HepG2 (cell line): ENCODE data around the gene GNRH2. TPM values are rescaled to one million over a fixed set of nuclear protein-coding genes. Genes with fewer than 3 reads are reported as not detected.

Experiments used
- FOXA1 ChIP-seq, 2 experiments: fragments of 450-650 bp in 1 of 2; sonication (generic) in 1 of 2; formaldehyde crosslinking in 1 of 2; IDR thresholded peaks; 2 replicates each; pipeline versions ENCODE4 v1.4.0 to v1.6.1; 2016 to 2020; ENCODE audit warnings: missing genetic modification reagents in 1 of 2
- HMGA1 ChIP-seq: sonication (generic); formaldehyde crosslinking; conservative IDR thresholded peaks from 2 replicates; pipeline ENCODE4 v1.4.0; 2020; ENCODE audit warnings: missing genetic modification reagents
- HNRNPLL ChIP-seq: fragments of 200-400 bp; formaldehyde crosslinking; IDR thresholded peaks from 2 replicates; pipeline ENCODE4 v1.6.1; 2017; ENCODE audit warnings: mild to moderate bottlenecking, low read depth, low read length; ENCODE audit not compliant: poor library complexity, severe bottlenecking
- NFATC3 ChIP-seq: sonication (generic); formaldehyde crosslinking; IDR thresholded peaks from 2 replicates; pipeline ENCODE4 v1.5.1; 2020; ENCODE audit warnings: mild to moderate bottlenecking, missing genetic modification reagents
- NFKBIZ ChIP-seq: IDR thresholded peaks from 2 replicates; pipeline ENCODE4 v1.6.1; 2018; ENCODE audit warnings: missing genetic modification reagents, missing compliant biosample characterization
- NFYC ChIP-seq: IDR thresholded peaks from 2 replicates; pipeline ENCODE4 v1.6.1; 2016; ENCODE audit warnings: missing genetic modification reagents, missing compliant biosample characterization
- SALL1 ChIP-seq: sonication (generic); formaldehyde crosslinking; IDR thresholded peaks from 2 replicates; pipeline ENCODE4 v1.8.0; 2022; ENCODE audit warnings: mild to moderate bottlenecking, missing genetic modification reagents
- SATB2 ChIP-seq: sonication (generic); formaldehyde crosslinking; IDR thresholded peaks from 2 replicates; pipeline ENCODE4 v1.5.0; 2020; ENCODE audit warnings: missing genetic modification reagents
- SNAPC2 ChIP-seq: sonication (generic); formaldehyde crosslinking; IDR thresholded peaks from 2 replicates; pipeline ENCODE4 v1.8.1; 2022; ENCODE audit warnings: mild to moderate bottlenecking, missing genetic modification reagents
- ZFP82 ChIP-seq: sonication (generic); formaldehyde crosslinking; IDR thresholded peaks from 2 replicates; pipeline ENCODE4 v1.5.1; 2020; ENCODE audit warnings: mild to moderate bottlenecking, missing genetic modification reagents, borderline replicate concordance
- ZNF136 ChIP-seq: sonication (generic); formaldehyde crosslinking; IDR thresholded peaks from 2 replicates; pipeline ENCODE4 v1.8.1; 2022; ENCODE audit warnings: low read depth, mild to moderate bottlenecking, moderate library complexity, missing genetic modification reagents
- ZNF263 ChIP-seq: sonication (generic); formaldehyde crosslinking; IDR thresholded peaks from 2 replicates; pipeline ENCODE4 v1.4.0; 2020; ENCODE audit warnings: missing genetic modification reagents
- ZNF343 ChIP-seq: sonication (generic); formaldehyde crosslinking; IDR thresholded peaks from 2 replicates; pipeline ENCODE4 v1.4.0; 2020; ENCODE audit warnings: mild to moderate bottlenecking, missing genetic modification reagents
- ZNF432 ChIP-seq: sonication (generic); formaldehyde crosslinking; IDR thresholded peaks from 2 replicates; pipeline ENCODE4 v1.5.0; 2020; ENCODE audit warnings: missing genetic modification reagents, mild to moderate bottlenecking, borderline replicate concordance
- ZNF441 ChIP-seq: sonication (generic); formaldehyde crosslinking; IDR thresholded peaks from 2 replicates; pipeline ENCODE4 v1.7.0; 2021; ENCODE audit warnings: missing genetic modification reagents, borderline replicate concordance
- ZNF788 ChIP-seq: sonication (generic); formaldehyde crosslinking; IDR thresholded peaks from 2 replicates; pipeline ENCODE4 v1.5.0; 2020; ENCODE audit warnings: mild to moderate bottlenecking, missing genetic modification reagents, borderline replicate concordance
- polyA plus RNA-seq, 8 experiments: library from polyadenylated mRNA; depleted of rRNA in 3 of 8; stranded (reverse) in 7 of 8; unstranded in 1 of 8; fragments of >200 nt; fragmentation: Illumina TruSeq in 4 of 8; extraction: Trizol in 4 of 8; gene quantifications; 2 replicates each; pipeline versions ENCODE4 v1.2.1 to v1.2.3, GENCODE V29; 2011 to 2016; ENCODE audit warnings: low read depth in 4 of 8, missing spikeins in 1 of 8, mixed read lengths in 1 of 8; ENCODE audit not compliant: insufficient read depth in 1 of 8
- total RNA-seq, 5 experiments: library from RNA; depleted of rRNA; stranded (reverse); fragments of >200 nt; fragmentation: Illumina TruSeq; extraction: Trizol; gene quantifications; 2 replicates each; pipeline ENCODE4 v1.2.3, GENCODE V29; 2016; ENCODE audit warnings: low read depth in 1 of 5
- TF ChIP-seq, protein P1 (sequence below): sonication (generic); formaldehyde crosslinking; conservative IDR thresholded peaks from 2 replicates; pipeline ENCODE4 v1.4.0; 2020; ENCODE audit warnings: missing genetic modification reagents
- TF ChIP-seq, protein P2 (sequence below): sonication (generic); formaldehyde crosslinking; IDR thresholded peaks from 2 replicates; pipeline ENCODE4 v1.5.1; 2020; ENCODE audit warnings: mild to moderate bottlenecking, missing genetic modification reagents, moderate library complexity
- TF ChIP-seq, protein P3 (sequence below): sonication (generic); formaldehyde crosslinking; IDR thresholded peaks from 2 replicates; pipeline ENCODE4 v1.5.0; 2020; ENCODE audit warnings: missing genetic modification reagents
- TF ChIP-seq, protein P4 (sequence below): sonication (generic); formaldehyde crosslinking; IDR thresholded peaks from 2 replicates; pipeline ENCODE4 v1.5.0; 2020; ENCODE audit warnings: missing genetic modification reagents, mild to moderate bottlenecking, borderline replicate concordance
- TF ChIP-seq, protein P5 (sequence below): IDR thresholded peaks from 2 replicates; pipeline ENCODE4 v1.6.1; 2016; ENCODE audit warnings: low read depth

The GNRH2 gene
- total and polyA plus RNA-seq, 2 of the 13 experiments (the other 11 are each of a cell fraction or from before 2014, with no cell fraction given) = 0.28 TPM; not detected in 1

DNA sequence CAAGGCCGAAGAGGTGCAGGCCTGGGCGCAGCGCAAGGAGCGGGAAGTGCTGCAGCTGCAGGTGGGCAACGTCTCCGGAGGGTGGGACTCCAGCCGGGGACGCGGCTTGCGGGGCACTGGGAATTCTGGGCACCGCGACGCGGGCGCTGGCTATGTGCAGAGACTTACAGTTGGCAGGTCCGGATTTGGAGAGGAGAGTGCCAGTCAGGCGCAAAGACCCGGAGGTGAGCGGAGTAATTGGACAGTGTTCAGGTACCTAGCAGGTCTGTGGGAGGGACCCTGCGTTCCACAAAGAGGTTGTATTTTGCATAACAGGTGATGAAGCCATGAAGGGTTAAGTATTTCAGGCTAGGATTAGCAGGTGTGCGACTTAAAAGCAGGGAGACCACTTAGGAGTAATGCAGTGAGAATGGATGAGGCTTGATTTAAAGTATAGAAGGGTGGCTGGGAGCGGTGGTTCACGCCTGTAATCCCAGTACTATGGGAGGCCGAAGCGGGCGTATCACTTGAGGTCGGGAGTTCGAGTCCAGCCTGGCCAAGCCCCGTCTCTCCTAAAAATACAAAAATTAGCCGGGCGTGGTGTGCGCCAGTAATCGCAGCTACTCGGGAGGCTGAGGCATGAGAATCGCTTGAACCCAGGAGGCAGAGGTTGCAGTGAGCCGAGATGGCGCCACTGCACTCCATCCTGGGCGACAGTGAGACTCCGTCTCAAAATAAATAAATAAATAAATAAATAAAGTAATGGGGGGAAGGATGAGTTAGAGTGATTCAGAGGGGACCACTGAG lies 3.4 kb downstream of the GNRH2 start (continued):
- TF ChIP-seq, protein P1, sequence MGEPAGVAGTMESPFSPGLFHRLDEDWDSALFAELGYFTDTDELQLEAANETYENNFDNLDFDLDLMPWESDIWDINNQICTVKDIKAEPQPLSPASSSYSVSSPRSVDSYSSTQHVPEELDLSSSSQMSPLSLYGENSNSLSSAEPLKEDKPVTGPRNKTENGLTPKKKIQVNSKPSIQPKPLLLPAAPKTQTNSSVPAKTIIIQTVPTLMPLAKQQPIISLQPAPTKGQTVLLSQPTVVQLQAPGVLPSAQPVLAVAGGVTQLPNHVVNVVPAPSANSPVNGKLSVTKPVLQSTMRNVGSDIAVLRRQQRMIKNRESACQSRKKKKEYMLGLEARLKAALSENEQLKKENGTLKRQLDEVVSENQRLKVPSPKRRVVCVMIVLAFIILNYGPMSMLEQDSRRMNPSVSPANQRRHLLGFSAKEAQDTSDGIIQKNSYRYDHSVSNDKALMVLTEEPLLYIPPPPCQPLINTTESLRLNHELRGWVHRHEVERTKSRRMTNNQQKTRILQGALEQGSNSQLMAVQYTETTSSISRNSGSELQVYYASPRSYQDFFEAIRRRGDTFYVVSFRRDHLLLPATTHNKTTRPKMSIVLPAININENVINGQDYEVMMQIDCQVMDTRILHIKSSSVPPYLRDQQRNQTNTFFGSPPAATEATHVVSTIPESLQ = 0 out of 2 replicates have a peak, but pooled peaks have one; percentile 31
- no peak for TF ChIP-seq SATB2 (CRISPR knock-in tag)
- TF ChIP-seq ZNF788 = no peak; the same call in 1 of the 2 replicates
- TF ChIP-seq ZNF441 (CRISPR knock-in tag) = 0 out of 2 replicates have a peak, but pooled peaks have one; percentile 10
- TF ChIP-seq HNRNPLL = peak; percentile 60
- TF ChIP-seq SNAPC2 (CRISPR knock-in tag) = no peak
- TF ChIP-seq, protein P2, sequence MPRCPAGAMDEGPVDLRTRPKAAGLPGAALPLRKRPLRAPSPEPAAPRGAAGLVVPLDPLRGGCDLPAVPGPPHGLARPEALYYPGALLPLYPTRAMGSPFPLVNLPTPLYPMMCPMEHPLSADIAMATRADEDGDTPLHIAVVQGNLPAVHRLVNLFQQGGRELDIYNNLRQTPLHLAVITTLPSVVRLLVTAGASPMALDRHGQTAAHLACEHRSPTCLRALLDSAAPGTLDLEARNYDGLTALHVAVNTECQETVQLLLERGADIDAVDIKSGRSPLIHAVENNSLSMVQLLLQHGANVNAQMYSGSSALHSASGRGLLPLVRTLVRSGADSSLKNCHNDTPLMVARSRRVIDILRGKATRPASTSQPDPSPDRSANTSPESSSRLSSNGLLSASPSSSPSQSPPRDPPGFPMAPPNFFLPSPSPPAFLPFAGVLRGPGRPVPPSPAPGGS (CRISPR knock-in tag) = no peak
- TF ChIP-seq NFKBIZ (CRISPR knock-in tag) = peak; percentile 19; the same call in 1 of the 2 replicates
- 0 out of 2 replicates have a peak, but pooled peaks have one; percentile 52 for TF ChIP-seq NFYC
- TF ChIP-seq, protein P3, sequence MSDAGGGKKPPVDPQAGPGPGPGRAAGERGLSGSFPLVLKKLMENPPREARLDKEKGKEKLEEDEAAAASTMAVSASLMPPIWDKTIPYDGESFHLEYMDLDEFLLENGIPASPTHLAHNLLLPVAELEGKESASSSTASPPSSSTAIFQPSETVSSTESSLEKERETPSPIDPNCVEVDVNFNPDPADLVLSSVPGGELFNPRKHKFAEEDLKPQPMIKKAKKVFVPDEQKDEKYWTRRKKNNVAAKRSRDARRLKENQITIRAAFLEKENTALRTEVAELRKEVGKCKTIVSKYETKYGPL (CRISPR knock-in tag) = no peak
- TF ChIP-seq ZNF432 (CRISPR knock-in tag) = no peak
- peak; percentile 7; the same call in 1 of the 2 replicates for TF ChIP-seq ZNF343 (CRISPR knock-in tag)
- TF ChIP-seq ZFP82 = no peak
- TF ChIP-seq, protein P4, sequence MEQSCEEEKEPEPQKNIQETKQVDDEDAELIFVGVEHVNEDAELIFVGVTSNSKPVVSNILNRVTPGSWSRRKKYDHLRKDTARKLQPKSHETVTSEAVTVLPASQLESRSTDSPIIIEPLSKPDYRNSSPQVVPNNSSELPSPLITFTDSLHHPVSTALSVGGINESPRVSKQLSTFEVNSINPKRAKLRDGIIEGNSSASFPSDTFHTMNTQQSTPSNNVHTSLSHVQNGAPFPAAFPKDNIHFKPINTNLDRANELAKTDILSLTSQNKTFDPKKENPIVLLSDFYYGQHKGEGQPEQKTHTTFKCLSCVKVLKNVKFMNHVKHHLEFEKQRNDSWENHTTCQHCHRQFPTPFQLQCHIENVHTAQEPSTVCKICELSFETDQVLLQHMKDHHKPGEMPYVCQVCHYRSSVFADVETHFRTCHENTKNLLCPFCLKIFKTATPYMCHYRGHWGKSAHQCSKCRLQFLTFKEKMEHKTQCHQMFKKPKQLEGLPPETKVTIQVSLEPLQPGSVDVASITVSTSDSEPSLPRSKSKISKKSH (CRISPR knock-in tag) = no peak
- TF ChIP-seq, protein P5, sequence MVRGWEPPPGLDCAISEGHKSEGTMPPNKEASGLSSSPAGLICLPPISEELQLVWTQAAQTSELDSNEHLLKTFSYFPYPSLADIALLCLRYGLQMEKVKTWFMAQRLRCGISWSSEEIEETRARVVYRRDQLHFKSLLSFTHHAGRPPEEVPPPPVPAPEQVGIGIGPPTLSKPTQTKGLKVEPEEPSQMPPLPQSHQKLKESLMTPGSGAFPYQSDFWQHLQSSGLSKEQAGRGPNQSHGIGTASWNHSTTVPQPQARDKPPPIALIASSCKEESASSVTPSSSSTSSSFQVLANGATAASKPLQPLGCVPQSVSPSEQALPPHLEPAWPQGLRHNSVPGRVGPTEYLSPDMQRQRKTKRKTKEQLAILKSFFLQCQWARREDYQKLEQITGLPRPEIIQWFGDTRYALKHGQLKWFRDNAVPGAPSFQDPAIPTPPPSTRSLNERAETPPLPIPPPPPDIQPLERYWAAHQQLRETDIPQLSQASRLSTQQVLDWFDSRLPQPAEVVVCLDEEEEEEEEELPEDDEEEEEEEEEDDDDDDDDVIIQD = 0 out of 2 replicates have a peak, but pooled peaks have one; percentile 53
- TF ChIP-seq FOXA1 (IDR thresholded peaks at IDR 0.05) = no peak
- TF ChIP-seq FOXA1 (CRISPR knock-in tag; IDR thresholded peaks at IDR 0.05) = no peak
- no peak for TF ChIP-seq NFATC3 (CRISPR knock-in tag)
- no peak for TF ChIP-seq SALL1 (CRISPR knock-in tag)
- 0 out of 2 replicates have a peak, but pooled peaks have one; percentile 4 for TF ChIP-seq ZNF263
- no peak for TF ChIP-seq HMGA1 (CRISPR knock-in tag)
- TF ChIP-seq ZNF136 = no peak
